Stomach (tissue), 9 donors: ENCODE results near the gene ZNF747. TPM values are rescaled to one million over a fixed set of nuclear protein-coding genes. Genes with fewer than 3 reads are reported as not detected.

Source experiments
- DNase-seq, 2 donors: peaks; one replicate each; pipeline versions ENCODE4 v3.0.0 to v3.0.0-alpha.2; 2013 to 2019
- H3K27ac ChIP-seq, 5 donors: fragments of 200-600 bp in 4 of 5; sonication (generic) in 4 of 5; one replicate each; pipeline ENCODE4 v1.5.1; 2013 to 2019; ENCODE audit warnings: mild to moderate bottlenecking in 1 of 5, moderate library complexity in 1 of 5
- H3K27me3 ChIP-seq, 3 donors: fragments of 200-600 bp; sonication (generic); one replicate each; pipeline ENCODE4 v1.5.1; 2017 to 2019; ENCODE audit warnings: mixed run types in 1 of 3
- H3K36me3 ChIP-seq, 4 donors: fragments of 200-600 bp; sonication (generic); 1 replicate in 3 of 4; 2 replicates in 1 of 4; pipeline ENCODE4 v1.5.1; 2016 to 2019
- H3K4me1 ChIP-seq, 4 donors: fragments of 200-600 bp; sonication (generic); one replicate each; pipeline ENCODE4 v1.5.1; 2016 to 2019
- H3K4me3 ChIP-seq, 4 donors: fragments of 200-600 bp; sonication (generic) in 3 of 4; one replicate each; pipeline ENCODE4 v1.5.1; 2016 to 2019; ENCODE audit warnings: mild to moderate bottlenecking in 1 of 4
- H3K9me3 ChIP-seq, 4 donors: fragments of 200-600 bp; sonication (generic); one replicate each; pipeline ENCODE4 v1.5.1; 2016 to 2019
- EP300 ChIP-seq: sonication (generic); formaldehyde crosslinking; IDR thresholded peaks from one replicate; pipeline ENCODE4 v1.6.1; 2017; ENCODE audit warnings: antibody characterized with exemption
- POLR2A ChIP-seq, 4 donors: fragments of 450-650 bp; IDR thresholded peaks; one replicate each; pipeline ENCODE4 v1.6.1; 2016; ENCODE audit warnings: antibody characterized with exemption in 4 of 4, control low read depth in 2 of 4, mild to moderate bottlenecking in 1 of 4, moderate library complexity in 1 of 4
- POLR2AphosphoS5 ChIP-seq, 3 donors: sonication (generic); formaldehyde crosslinking; IDR thresholded peaks; one replicate each; pipeline ENCODE4 v1.6.1; 2016; ENCODE audit warnings: antibody characterized with exemption in 3 of 3
- WGBS, 5 donors: extraction: QIAGEN DNeasy Blood & Tissue Kit in 3 of 5; methylation state at CpG; one replicate each; pipeline versions ENCODE4 v1.1.5 to v1.1.7; 2013 to 2018; 5-methylcytosine and 5-hydroxymethylcytosine counted together
- intact Hi-C: fragments of 100-400 bp; cut with DNase I; formaldehyde crosslinking; loops from one replicate; pipeline ENCODE4 v1.15.1; 2023; ENCODE audit warnings: low total_unique reads
- polyA plus RNA-seq, 3 donors: library from polyadenylated mRNA; stranded (reverse); fragments of 200-250 nt; gene quantifications; one replicate each; pipeline ENCODE4 v1.2.3, GENCODE V29; 2013
- total RNA-seq, 5 donors: library from RNA; depleted of rRNA; stranded (reverse); fragments of >200 nt; gene quantifications; one replicate each; pipeline versions ENCODE4 v1.1.0 to v1.2.3, GENCODE V29; 2014 to 2016
- TF ChIP-seq, protein P1 (sequence below), 7 experiments: fragments of 450-650 bp in 4 of 7; fragments of 200-600 bp in 3 of 7; sonication (generic) in 3 of 7; IDR thresholded peaks; one replicate each; pipeline ENCODE4 v1.5.1; 2016 to 2019; ENCODE audit warnings: antibody characterized with exemption in 7 of 7, control low read depth in 2 of 7, mild to moderate bottlenecking in 1 of 7
- donor health status: healthy with polysubstance abuse.
- donor health status: Bipolar disorder and iron deficiency.
- donor health status: healthy.

The ZNF747 gene
- total and polyA plus RNA-seq, 8 donors = 6.2 to 18.7 (median 10.8) TPM

DNA sequence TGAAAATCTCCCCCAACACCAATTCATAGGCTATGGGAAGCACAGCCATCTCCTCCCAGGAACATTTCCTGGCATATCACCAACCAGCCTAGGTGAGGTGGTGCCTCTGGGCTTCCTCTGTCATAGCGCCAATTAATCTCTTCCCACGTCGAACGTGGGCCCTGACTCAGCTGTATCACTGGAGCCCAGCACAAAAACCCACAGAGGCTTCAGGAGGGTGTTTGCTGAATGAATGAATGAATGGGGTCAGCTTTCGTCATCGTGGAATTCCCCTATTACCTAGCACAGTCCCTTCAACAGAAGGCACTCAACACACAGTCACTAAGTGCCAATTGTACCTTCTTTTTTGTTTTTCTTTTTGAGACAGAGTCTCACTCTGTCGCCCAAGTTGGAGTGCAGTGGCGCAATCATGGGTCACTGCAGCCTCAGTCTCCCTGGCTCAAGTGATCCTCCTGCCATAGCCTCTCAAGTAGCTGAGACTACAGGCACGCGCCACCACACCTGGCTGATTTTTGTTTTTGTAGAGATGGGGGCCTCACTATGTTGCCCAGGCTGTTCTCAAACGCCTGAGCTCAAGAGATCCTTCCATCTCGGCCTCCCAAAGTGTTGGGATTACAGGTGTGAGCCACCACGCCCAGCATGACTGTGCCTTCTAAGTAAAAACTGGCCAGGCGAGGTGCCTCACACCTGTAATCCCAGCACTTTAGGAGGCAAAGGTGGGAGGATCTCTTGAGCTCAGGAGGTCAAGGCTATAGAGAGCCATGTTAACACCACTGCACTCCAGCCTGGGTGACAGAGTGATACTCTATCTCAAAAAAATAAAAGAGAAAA is 32.7 kb upstream of the ZNF747 start:
- TF ChIP-seq POLR2A (IDR thresholded peaks at IDR 0.05) (no peak), EP300 (no peak), POLR2AphosphoS5 (IDR thresholded peaks at IDR 0.05) (no peak)
- TF ChIP-seq, protein P1, sequence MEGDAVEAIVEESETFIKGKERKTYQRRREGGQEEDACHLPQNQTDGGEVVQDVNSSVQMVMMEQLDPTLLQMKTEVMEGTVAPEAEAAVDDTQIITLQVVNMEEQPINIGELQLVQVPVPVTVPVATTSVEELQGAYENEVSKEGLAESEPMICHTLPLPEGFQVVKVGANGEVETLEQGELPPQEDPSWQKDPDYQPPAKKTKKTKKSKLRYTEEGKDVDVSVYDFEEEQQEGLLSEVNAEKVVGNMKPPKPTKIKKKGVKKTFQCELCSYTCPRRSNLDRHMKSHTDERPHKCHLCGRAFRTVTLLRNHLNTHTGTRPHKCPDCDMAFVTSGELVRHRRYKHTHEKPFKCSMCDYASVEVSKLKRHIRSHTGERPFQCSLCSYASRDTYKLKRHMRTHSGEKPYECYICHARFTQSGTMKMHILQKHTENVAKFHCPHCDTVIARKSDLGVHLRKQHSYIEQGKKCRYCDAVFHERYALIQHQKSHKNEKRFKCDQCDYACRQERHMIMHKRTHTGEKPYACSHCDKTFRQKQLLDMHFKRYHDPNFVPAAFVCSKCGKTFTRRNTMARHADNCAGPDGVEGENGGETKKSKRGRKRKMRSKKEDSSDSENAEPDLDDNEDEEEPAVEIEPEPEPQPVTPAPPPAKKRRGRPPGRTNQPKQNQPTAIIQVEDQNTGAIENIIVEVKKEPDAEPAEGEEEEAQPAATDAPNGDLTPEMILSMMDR (IDR thresholded peaks at IDR 0.05) = no peak
- intact Hi-C loops = loop anchor here (10.0 kb wide), 1 partner anchor 87 kb away; the partner anchor contains the start of genes FBRS and PRR14
- WGBS, 5 donors = 67 to 78% (median 72%) methylated on average over 14 of the region's 14 CpGs

DNA sequence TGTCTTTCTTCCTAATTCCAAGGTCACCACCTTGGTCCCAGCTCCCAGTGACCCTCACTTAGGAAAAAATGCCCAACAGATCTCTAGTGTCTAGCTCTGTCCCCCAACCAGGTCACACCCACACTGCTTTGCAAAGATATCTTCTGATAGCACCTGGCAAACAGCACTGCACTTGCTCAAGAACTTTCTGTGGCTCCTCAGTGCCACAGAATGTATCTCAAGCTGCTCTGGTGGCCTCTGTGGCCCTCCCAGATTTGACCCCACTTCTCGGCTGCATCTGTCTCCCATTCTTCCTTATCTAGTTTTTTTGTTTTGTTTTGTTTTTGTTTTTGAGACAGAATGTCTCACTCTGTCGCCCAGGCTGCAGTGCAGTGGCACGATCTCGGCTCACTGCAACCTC is 31.9 kb upstream of the ZNF747 start:
- no peaks in the 10 kb centered on the region for H3K9me3 ChIP-seq
- 85 to 92% (median 91%) methylated on average over 4 of the region's 4 CpGs for WGBS, 5 donors
- H3K27me3 ChIP-seq = no peaks in the 10 kb centered on the region
- H3K27ac ChIP-seq = no peak overlapping the region
- TF ChIP-seq, protein P1 (IDR thresholded peaks at IDR 0.05) = no peak
- TF ChIP-seq POLR2AphosphoS5 (IDR thresholded peaks at IDR 0.05) = no peak
- peaks cover 0 to 5% (median 2%) of the 10 kb centered on the region in 4 donors for H3K36me3 ChIP-seq
- H3K4me3 ChIP-seq = no peak overlapping the region
- H3K4me1 ChIP-seq = peaks cover 12 to 38% (median 19%) of the 10 kb centered on the region in 4 donors
- intact Hi-C loops = loop anchor here (10.0 kb wide), 1 partner anchor 88 kb away; the partner anchor contains the start of genes FBRS and PRR14
- DNase-seq = no peak

More for the DNA sequence above, 32.7 kb upstream of the ZNF747 start:
- peaks cover 15 to 38% (median 20%) of the 10 kb centered on the region in 4 donors for H3K4me1 ChIP-seq
- peaks cover 0 to 5% (median 2%) of the 10 kb centered on the region in 4 donors for H3K36me3 ChIP-seq
- no peaks in the 10 kb centered on the region for H3K9me3 ChIP-seq
- H3K4me3 ChIP-seq = no peak overlapping the region
- no peaks in the 10 kb centered on the region for H3K27me3 ChIP-seq
- no peak for DNase-seq
- peak overlapping the region in 2 of 5 donors; percentile 37 to 63 for H3K27ac ChIP-seq

DNA sequence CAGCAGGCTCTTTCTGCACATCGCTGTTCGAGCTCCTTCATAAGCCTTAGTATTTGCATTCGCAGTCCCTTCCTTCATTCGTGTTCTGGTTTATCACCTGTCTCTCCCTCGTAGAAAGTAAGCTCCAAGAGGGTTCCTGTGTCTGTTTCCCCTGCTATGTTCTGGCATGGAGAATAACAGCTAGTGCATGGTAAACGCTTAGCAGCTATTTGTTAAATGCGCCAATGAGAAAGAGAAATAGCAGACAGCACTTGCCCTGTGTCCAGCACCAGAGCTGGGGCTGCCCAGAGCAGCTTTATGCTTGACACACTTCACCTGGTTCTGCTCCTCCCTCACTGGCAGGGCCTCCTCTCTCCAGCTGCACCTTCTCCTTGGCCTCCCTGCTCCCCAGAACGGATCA is 31.3 kb upstream of the ZNF747 start:
- DNase-seq = no peak
- Histone ChIP-seq H3K27me3 (no peaks in the 10 kb centered on the region), H3K36me3 (peaks cover 0 to 5% (median 2%) of the 10 kb centered on the region in 4 donors), H3K9me3 (no peaks in the 10 kb centered on the region), H3K27ac (no peak overlapping the region), H3K4me3 (no peak overlapping the region), H3K4me1 (peaks cover 14 to 42% (median 22%) of the 10 kb centered on the region in 4 donors)
- 55 to 64% (median 58%) methylated on average over 8 of the region's 8 CpGs for WGBS, 5 donors
- TF ChIP-seq POLR2A (IDR thresholded peaks at IDR 0.05) = no peak
- TF ChIP-seq, protein P1 (IDR thresholded peaks at IDR 0.05) = no peak
- no peak for TF ChIP-seq EP300
- no peak for TF ChIP-seq POLR2AphosphoS5 (IDR thresholded peaks at IDR 0.05)
- intact Hi-C loops = loop anchor here (10.0 kb wide), 1 partner anchor 89 kb away; the partner anchor contains the start of genes FBRS and PRR14

DNA sequence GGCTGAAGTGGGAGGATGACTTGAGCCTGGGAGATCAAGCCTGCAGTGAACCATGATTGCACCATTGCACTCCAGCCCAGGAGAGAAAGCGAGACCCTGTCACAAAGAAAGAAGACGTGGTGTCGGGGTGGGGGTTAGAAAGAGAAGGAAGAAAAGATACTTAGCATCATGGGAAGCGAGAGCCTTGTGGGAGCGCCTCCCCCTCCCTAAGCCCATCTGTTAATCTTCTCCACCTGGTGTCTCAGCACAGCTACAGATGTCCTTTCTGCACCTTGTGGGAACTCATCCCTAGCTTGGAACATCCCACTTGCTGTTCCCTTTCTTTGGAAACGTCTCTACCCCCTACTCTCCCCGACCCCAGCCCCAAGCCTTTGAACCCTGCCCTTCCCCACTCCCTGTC is 30.9 kb upstream of the ZNF747 start:
- H3K36me3 ChIP-seq = peaks cover 0 to 5% (median 2%) of the 10 kb centered on the region in 4 donors
- TF ChIP-seq POLR2AphosphoS5 (IDR thresholded peaks at IDR 0.05) (no peak), EP300 (no peak), POLR2A (IDR thresholded peaks at IDR 0.05) (no peak)
- TF ChIP-seq, protein P1 (IDR thresholded peaks at IDR 0.05) = no peak
- intact Hi-C loops = loop anchor here (10.0 kb wide), 1 partner anchor 89 kb away; the partner anchor contains the start of genes FBRS and PRR14
- no peaks in the 10 kb centered on the region for H3K27me3 ChIP-seq
- DNase-seq = no peak
- H3K4me3 ChIP-seq = no peak overlapping the region
- no peaks in the 10 kb centered on the region for H3K9me3 ChIP-seq
- 63 to 73% (median 67%) methylated on average over 7 of the region's 7 CpGs for WGBS, 5 donors
- H3K4me1 ChIP-seq = peaks cover 14 to 42% (median 20%) of the 10 kb centered on the region in 4 donors
- no peak overlapping the region for H3K27ac ChIP-seq
